ENCODE results near the gene PPM1N.
A peak's percentile ranks its signal among the peaks of the same experiment; 100 is the strongest.

The PPM1N gene

GRCh38 chr19:45469945-45470761 is 28.1 kb upstream of the PPM1N start:
- H3K36me3 ChIP-seq (ENCODE audit: control insufficient read depth in 5 of 5, insufficient read depth in 5 of 5, low read length in 5 of 5): peaks cover 0 to 42% (median 36%) of the 10 kb centered on the region in 5 donors
- H3K4me3 ChIP-seq (ENCODE audit: low read depth in 1 of 5, low read length in 5 of 5): peak overlapping the region; percentile 97 to 100 (median 99)
- peak overlapping the region; percentile 83 for H3K27ac ChIP-seq (ENCODE audit: low read depth, low read length)
- H3K4me1 ChIP-seq (ENCODE audit: control insufficient read depth in 5 of 5, insufficient read depth in 5 of 5, low read length in 5 of 5): peaks cover 7 to 48% (median 23%) of the 10 kb centered on the region in 5 donors
- H3K27me3 ChIP-seq (ENCODE audit: control insufficient read depth in 5 of 5, insufficient read depth in 4 of 5, low read length in 5 of 5): peaks cover 0 to 6% (median 2%) of the 10 kb centered on the region in 5 donors
- peak overlapping the region; percentile 75 to 99 (median 94) for H3K9ac ChIP-seq (ENCODE audit: low read length in 5 of 5)
- no peaks in the 10 kb centered on the region for H3K9me3 ChIP-seq (ENCODE audit: control insufficient read depth in 5 of 5, low read length in 5 of 5)

GRCh38 chr19:45470762-45471081 is 27.5 kb upstream of the PPM1N start:
- Histone ChIP-seq H3K9ac (ENCODE audit: low read length in 5 of 5) (peak overlapping the region in 3 of 5 donors; percentile 93 to 99 (median 97)), H3K27ac (ENCODE audit: low read depth, low read length) (no peak overlapping the region), H3K4me3 (ENCODE audit: low read depth in 1 of 5, low read length in 5 of 5) (peak overlapping the region; percentile 58 to 100 (median 99)), H3K4me1 (ENCODE audit: control insufficient read depth in 5 of 5, insufficient read depth in 5 of 5, low read length in 5 of 5) (peaks cover 7 to 48% (median 23%) of the 10 kb centered on the region in 5 donors), H3K27me3 (ENCODE audit: control insufficient read depth in 5 of 5, insufficient read depth in 4 of 5, low read length in 5 of 5) (peaks cover 0 to 6% (median 2%) of the 10 kb centered on the region in 5 donors), H3K36me3 (ENCODE audit: control insufficient read depth in 5 of 5, insufficient read depth in 5 of 5, low read length in 5 of 5) (peaks cover 0 to 42% (median 36%) of the 10 kb centered on the region in 5 donors), H3K9me3 (ENCODE audit: control insufficient read depth in 5 of 5, low read length in 5 of 5) (no peaks in the 10 kb centered on the region)

- no peak overlapping the region for H3K27ac ChIP-seq (ENCODE audit: low read depth, low read length)
- H3K36me3 ChIP-seq (ENCODE audit: control insufficient read depth in 5 of 5, insufficient read depth in 5 of 5, low read length in 5 of 5): peaks cover 0 to 42% (median 36%) of the 10 kb centered on the region in 5 donors
- peak overlapping the region; percentile 58 to 100 (median 99) for H3K4me3 ChIP-seq (ENCODE audit: low read depth in 1 of 5, low read length in 5 of 5)
- H3K9ac ChIP-seq (ENCODE audit: low read length in 5 of 5): peak overlapping the region in 4 of 5 donors; percentile 16 to 99 (median 67)
- no peaks in the 10 kb centered on the region for H3K9me3 ChIP-seq (ENCODE audit: control insufficient read depth in 5 of 5, low read length in 5 of 5)
- peaks cover 7 to 48% (median 23%) of the 10 kb centered on the region in 5 donors for H3K4me1 ChIP-seq (ENCODE audit: control insufficient read depth in 5 of 5, insufficient read depth in 5 of 5, low read length in 5 of 5)
- H3K27me3 ChIP-seq (ENCODE audit: control insufficient read depth in 5 of 5, insufficient read depth in 4 of 5, low read length in 5 of 5): peaks cover 0 to 6% (median 2%) of the 10 kb centered on the region in 5 donors
These were observed 26.9 kb upstream of the PPM1N start for GRCh38 chr19:45471111-45471930.

- H3K27ac ChIP-seq (ENCODE audit: low read depth, low read length): no peak overlapping the region
- peak overlapping the region; percentile 58 to 100 (median 99) for H3K4me3 ChIP-seq (ENCODE audit: low read depth in 1 of 5, low read length in 5 of 5)
- peaks cover 0 to 42% (median 36%) of the 10 kb centered on the region in 5 donors for H3K36me3 ChIP-seq (ENCODE audit: control insufficient read depth in 5 of 5, insufficient read depth in 5 of 5, low read length in 5 of 5)
- H3K27me3 ChIP-seq (ENCODE audit: control insufficient read depth in 5 of 5, insufficient read depth in 4 of 5, low read length in 5 of 5): peaks cover 0 to 6% (median 2%) of the 10 kb centered on the region in 5 donors
- peaks cover 7 to 47% (median 20%) of the 10 kb centered on the region in 5 donors for H3K4me1 ChIP-seq (ENCODE audit: control insufficient read depth in 5 of 5, insufficient read depth in 5 of 5, low read length in 5 of 5)
- H3K9me3 ChIP-seq (ENCODE audit: control insufficient read depth in 5 of 5, low read length in 5 of 5): no peaks in the 10 kb centered on the region
- no peak overlapping the region for H3K9ac ChIP-seq (ENCODE audit: low read length in 5 of 5)
These were observed 26.2 kb upstream of the PPM1N start for GRCh38 chr19:45471931-45472562.

- no peak overlapping the region for H3K9ac ChIP-seq (ENCODE audit: low read length in 5 of 5)
- no peaks in the 10 kb centered on the region for H3K9me3 ChIP-seq (ENCODE audit: control insufficient read depth in 5 of 5, low read length in 5 of 5)
- peak overlapping the region; percentile 58 to 100 (median 99) for H3K4me3 ChIP-seq (ENCODE audit: low read depth in 1 of 5, low read length in 5 of 5)
- H3K4me1 ChIP-seq (ENCODE audit: control insufficient read depth in 5 of 5, insufficient read depth in 5 of 5, low read length in 5 of 5): peaks cover 7 to 48% (median 18%) of the 10 kb centered on the region in 5 donors
- peaks cover 0 to 6% (median 2%) of the 10 kb centered on the region in 5 donors for H3K27me3 ChIP-seq (ENCODE audit: control insufficient read depth in 5 of 5, insufficient read depth in 4 of 5, low read length in 5 of 5)
- H3K27ac ChIP-seq (ENCODE audit: low read depth, low read length): no peak overlapping the region
- peaks cover 0 to 42% (median 36%) of the 10 kb centered on the region in 5 donors for H3K36me3 ChIP-seq (ENCODE audit: control insufficient read depth in 5 of 5, insufficient read depth in 5 of 5, low read length in 5 of 5)
These were observed 25.5 kb upstream of the PPM1N start for GRCh38 chr19:45472563-45473366.

GRCh38 chr19:45473367-45473681 is 24.9 kb upstream of the PPM1N start:
- Histone ChIP-seq H3K27ac (ENCODE audit: low read depth, low read length) (no peak overlapping the region), H3K9me3 (ENCODE audit: control insufficient read depth in 5 of 5, low read length in 5 of 5) (no peaks in the 10 kb centered on the region), H3K36me3 (ENCODE audit: control insufficient read depth in 5 of 5, insufficient read depth in 5 of 5, low read length in 5 of 5) (peaks cover 0 to 42% (median 36%) of the 10 kb centered on the region in 5 donors), H3K4me1 (ENCODE audit: control insufficient read depth in 5 of 5, insufficient read depth in 5 of 5, low read length in 5 of 5) (peaks cover 7 to 50% (median 24%) of the 10 kb centered on the region in 5 donors), H3K27me3 (ENCODE audit: control insufficient read depth in 5 of 5, insufficient read depth in 4 of 5, low read length in 5 of 5) (peaks cover 0 to 6% (median 2%) of the 10 kb centered on the region in 5 donors), H3K4me3 (ENCODE audit: low read depth in 1 of 5, low read length in 5 of 5) (no peak overlapping the region), H3K9ac (ENCODE audit: low read length in 5 of 5) (no peak overlapping the region)

GRCh38 chr19:45473682-45474605 is 24.3 kb upstream of the PPM1N start:
- no peaks in the 10 kb centered on the region for H3K9me3 ChIP-seq (ENCODE audit: control insufficient read depth in 5 of 5, low read length in 5 of 5)
- H3K36me3 ChIP-seq (ENCODE audit: control insufficient read depth in 5 of 5, insufficient read depth in 5 of 5, low read length in 5 of 5): peaks cover 0 to 42% (median 36%) of the 10 kb centered on the region in 5 donors
- H3K9ac ChIP-seq (ENCODE audit: low read length in 5 of 5): no peak overlapping the region
- no peak overlapping the region for H3K27ac ChIP-seq (ENCODE audit: low read depth, low read length)
- H3K4me1 ChIP-seq (ENCODE audit: control insufficient read depth in 5 of 5, insufficient read depth in 5 of 5, low read length in 5 of 5): peaks cover 7 to 51% (median 25%) of the 10 kb centered on the region in 5 donors
- H3K27me3 ChIP-seq (ENCODE audit: control insufficient read depth in 5 of 5, insufficient read depth in 4 of 5, low read length in 5 of 5): peaks cover 0 to 6% (median 2%) of the 10 kb centered on the region in 5 donors
- peak overlapping the region in 1 of 5 donors; percentile 13 for H3K4me3 ChIP-seq (ENCODE audit: low read depth in 1 of 5, low read length in 5 of 5)

- Histone ChIP-seq H3K36me3 (ENCODE audit: control insufficient read depth in 5 of 5, insufficient read depth in 5 of 5, low read length in 5 of 5) (peaks cover 0 to 35% (median 32%) of the 10 kb centered on the region in 5 donors), H3K27me3 (ENCODE audit: control insufficient read depth in 5 of 5, insufficient read depth in 4 of 5, low read length in 5 of 5) (peaks cover 0 to 6% (median 2%) of the 10 kb centered on the region in 5 donors), H3K4me3 (ENCODE audit: low read depth in 1 of 5, low read length in 5 of 5) (no peak overlapping the region), H3K27ac (ENCODE audit: low read depth, low read length) (no peak overlapping the region), H3K9ac (ENCODE audit: low read length in 5 of 5) (no peak overlapping the region), H3K9me3 (ENCODE audit: control insufficient read depth in 5 of 5, low read length in 5 of 5) (no peaks in the 10 kb centered on the region), H3K4me1 (ENCODE audit: control insufficient read depth in 5 of 5, insufficient read depth in 5 of 5, low read length in 5 of 5) (peaks cover 6 to 42% (median 24%) of the 10 kb centered on the region in 5 donors)
These were observed 23.4 kb upstream of the PPM1N start for GRCh38 chr19:45474606-45475521.

All from subcutaneous abdominal adipose tissue (tissue), 5 donors.